ENCODE results near the gene TET2.

DNA sequence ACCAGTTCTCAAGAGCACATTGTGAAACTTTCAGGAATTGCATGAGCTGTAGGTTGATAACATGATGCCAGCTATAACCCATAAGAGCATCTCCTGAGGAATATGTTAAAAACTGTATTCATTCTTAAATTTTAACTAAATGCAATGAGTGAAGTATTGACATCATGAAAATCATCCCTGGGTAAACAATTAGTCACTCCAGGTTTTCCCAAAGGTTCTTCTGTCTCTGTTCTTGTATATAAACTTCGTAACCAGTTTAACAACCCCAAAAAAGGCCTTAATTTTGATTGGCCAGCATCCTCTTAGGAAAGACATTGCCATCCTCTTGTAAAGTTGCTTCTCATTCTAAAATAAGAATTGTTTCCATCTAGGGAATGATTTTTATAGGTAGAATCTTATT, 80.4 kb downstream of the TET2 start:
- TF ChIP-seq CTCF (IDR thresholded peaks at IDR 0.05) (no peak), EP300 (IDR thresholded peaks at IDR 0.05) (no peak), POLR2A (IDR thresholded peaks at IDR 0.05) (no peak)

Data from sigmoid colon (tissue), 4 donors.